ENCODE measurements around the gene RIN2.

DNA sequence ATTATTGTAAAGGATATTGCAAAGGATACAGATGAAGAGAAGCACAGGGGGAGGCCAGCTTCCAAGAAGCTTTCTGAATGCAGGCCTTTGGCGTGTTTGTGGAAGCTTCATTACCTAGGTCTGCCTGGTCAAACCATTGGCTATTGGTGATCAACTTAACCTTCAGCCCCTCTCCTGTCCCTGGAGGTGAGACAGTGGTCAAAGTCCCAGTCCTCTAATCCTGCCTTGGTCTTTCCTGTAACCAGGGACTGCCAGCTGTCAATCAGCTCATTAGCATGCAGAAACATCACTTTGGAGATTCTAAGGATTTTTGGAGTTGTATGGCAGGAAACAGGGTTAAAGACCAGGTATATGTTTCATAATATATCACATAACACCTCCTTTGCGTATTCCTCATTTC, 13.0 kb downstream of the RIN2 start:
- TF ChIP-seq YY1 (IDR thresholded peaks at IDR 0.05; ENCODE audit: insufficient read depth, insufficient read length) = no peak
- TF ChIP-seq ZNF274 (IDR thresholded peaks at IDR 0.05; ENCODE audit: low read depth, low read length) = no peak
- TF ChIP-seq SUZ12 (IDR thresholded peaks at IDR 0.05; ENCODE audit: extremely low read depth, insufficient read depth, insufficient read length) = no peak
